ENCODE measurements around the gene STEAP2.

DNA sequence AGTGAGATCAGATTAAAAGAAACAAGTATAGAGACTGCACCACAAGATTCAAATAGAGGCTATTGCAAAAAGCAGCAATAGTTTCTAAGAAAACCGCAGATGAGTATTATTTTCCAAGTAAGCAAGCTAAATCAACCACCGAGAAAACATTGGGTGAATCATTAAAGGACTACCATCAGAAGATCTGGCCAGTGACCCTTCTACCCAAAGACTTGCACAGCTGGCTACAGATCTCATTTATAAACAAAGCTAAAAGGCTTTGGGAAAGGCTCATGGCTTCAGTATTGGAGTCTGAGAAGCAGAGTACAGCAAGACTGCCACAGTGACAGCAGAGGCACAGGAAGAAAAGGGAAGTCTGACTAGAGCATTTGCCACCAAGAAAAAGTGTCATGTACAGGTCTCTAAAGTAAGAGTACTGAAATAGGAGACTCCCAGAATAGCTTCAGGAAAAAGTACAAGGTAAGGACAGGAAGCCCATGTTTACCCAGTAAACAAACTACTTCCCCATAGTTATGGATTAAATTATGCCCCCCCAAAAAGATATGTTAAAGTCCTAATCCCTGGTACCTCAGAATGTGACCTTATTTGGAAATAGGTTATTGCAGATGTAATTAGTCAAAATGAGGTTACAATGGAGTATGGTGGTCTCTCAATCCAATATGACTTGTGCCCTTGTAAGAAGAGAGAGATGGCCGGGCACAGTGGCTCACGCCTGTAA is 38.3 kb upstream of the STEAP2 start:
- TF ChIP-seq, protein P1, sequence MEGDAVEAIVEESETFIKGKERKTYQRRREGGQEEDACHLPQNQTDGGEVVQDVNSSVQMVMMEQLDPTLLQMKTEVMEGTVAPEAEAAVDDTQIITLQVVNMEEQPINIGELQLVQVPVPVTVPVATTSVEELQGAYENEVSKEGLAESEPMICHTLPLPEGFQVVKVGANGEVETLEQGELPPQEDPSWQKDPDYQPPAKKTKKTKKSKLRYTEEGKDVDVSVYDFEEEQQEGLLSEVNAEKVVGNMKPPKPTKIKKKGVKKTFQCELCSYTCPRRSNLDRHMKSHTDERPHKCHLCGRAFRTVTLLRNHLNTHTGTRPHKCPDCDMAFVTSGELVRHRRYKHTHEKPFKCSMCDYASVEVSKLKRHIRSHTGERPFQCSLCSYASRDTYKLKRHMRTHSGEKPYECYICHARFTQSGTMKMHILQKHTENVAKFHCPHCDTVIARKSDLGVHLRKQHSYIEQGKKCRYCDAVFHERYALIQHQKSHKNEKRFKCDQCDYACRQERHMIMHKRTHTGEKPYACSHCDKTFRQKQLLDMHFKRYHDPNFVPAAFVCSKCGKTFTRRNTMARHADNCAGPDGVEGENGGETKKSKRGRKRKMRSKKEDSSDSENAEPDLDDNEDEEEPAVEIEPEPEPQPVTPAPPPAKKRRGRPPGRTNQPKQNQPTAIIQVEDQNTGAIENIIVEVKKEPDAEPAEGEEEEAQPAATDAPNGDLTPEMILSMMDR (IDR thresholded peaks at IDR 0.05): no peak
- TF ChIP-seq POLR2A (IDR thresholded peaks at IDR 0.05) (no peak), EP300 (IDR thresholded peaks at IDR 0.05) (no peak)

Data from ovary (tissue), 3 donors.